K562 (cell line): ENCODE data around the gene ATP1A3. TPM values are rescaled to one million over a fixed set of nuclear protein-coding genes. Genes with fewer than 3 reads are reported as not detected.
A peak's percentile ranks its signal among the peaks of the same experiment; 100 is the strongest.

Source experiments
- BDP1 ChIP-seq: IDR thresholded peaks from 3 replicates; pipeline ENCODE4 v1.6.1; 2011; ENCODE audit not compliant: insufficient read length, insufficient read depth
- CBFA2T3 ChIP-seq: fragments of 450-650 bp; IDR thresholded peaks from 2 replicates; pipeline ENCODE4 v1.6.1; 2017
- CSDE1 ChIP-seq, 2 experiments: fragments of 450-650 bp; IDR thresholded peaks; 2 replicates each; pipeline ENCODE4 v1.6.1; 2016; ENCODE audit warnings: mild to moderate bottlenecking in 1 of 2
- DEAF1 ChIP-seq: fragments of 450-650 bp; formaldehyde crosslinking; IDR thresholded peaks from 2 replicates; pipeline ENCODE4 v1.4.0; 2020; ENCODE audit warnings: mild to moderate bottlenecking, moderate library complexity
- DPF2 ChIP-seq: fragments of 450-650 bp; IDR thresholded peaks from 2 replicates; pipeline ENCODE4 v1.6.1; 2016
- E2F1 ChIP-seq: sonication (generic); formaldehyde crosslinking; IDR thresholded peaks from 2 replicates; pipeline ENCODE4 v1.8.1; 2023; ENCODE audit warnings: mild to moderate bottlenecking, missing genetic modification reagents, moderate library complexity
- ELF4 ChIP-seq: fragments of 450-650 bp; formaldehyde crosslinking; IDR thresholded peaks from 2 replicates; pipeline ENCODE4 v1.4.0; 2022; ENCODE audit warnings: missing genetic modification characterization
- FOS ChIP-seq: IDR thresholded peaks from 3 replicates; pipeline ENCODE4 v1.6.1; 2011; ENCODE audit not compliant: insufficient read length; ENCODE audit errors: extremely low read depth
- FOXK2 ChIP-seq, 2 experiments: fragments of 450-650 bp; IDR thresholded peaks in 1 of 2; conservative IDR thresholded peaks in 1 of 2; 2 replicates each; pipeline ENCODE4 v1.6.1; 2016; ENCODE audit warnings: low read depth in 2 of 2, mild to moderate bottlenecking in 1 of 2
- HIVEP1 ChIP-seq: fragments of 250-450 bp; sonication (Bioruptor Pico); IDR thresholded peaks from 2 replicates; pipeline ENCODE4 v1.4.0; 2020; ENCODE audit warnings: mild to moderate bottlenecking
- JUNB ChIP-seq: fragments of 450-650 bp; formaldehyde crosslinking; conservative IDR thresholded peaks from 2 replicates; pipeline ENCODE4 v1.4.0; 2020; ENCODE audit warnings: mild to moderate bottlenecking
- KLF10 ChIP-seq: fragments of 250-450 bp; sonication (Bioruptor Pico); IDR thresholded peaks from 2 replicates; pipeline ENCODE4 v1.6.1; 2021; ENCODE audit warnings: matching md5 sums
- MAFK ChIP-seq: IDR thresholded peaks from 2 replicates; pipeline ENCODE4 v1.6.1; 2011; ENCODE audit warnings: low read length, improper control_type of control experiment
- MBD2 ChIP-seq: sonication (generic); IDR thresholded peaks from 2 replicates; pipeline ENCODE4 v1.6.1; 2016; ENCODE audit warnings: low read depth, borderline replicate concordance
- OTX1 ChIP-seq: fragments of 450-650 bp; formaldehyde crosslinking; IDR thresholded peaks from 2 replicates; pipeline ENCODE4 v1.4.0; 2022; ENCODE audit warnings: mild to moderate bottlenecking
- SETDB1 ChIP-seq: IDR thresholded peaks from one replicate; pipeline ENCODE4 v1.6.1; 2012; ENCODE audit warnings: low read length, control low read depth, inconsistent platforms
- SMC3 ChIP-seq: conservative IDR thresholded peaks from 2 replicates; pipeline ENCODE4 v1.6.1; 2011; ENCODE audit warnings: low read depth, low read length, improper control_type of control experiment; ENCODE audit not compliant: insufficient read depth
- TAF9B ChIP-seq: fragments of 450-650 bp; IDR thresholded peaks from 2 replicates; pipeline ENCODE4 v1.6.1; 2018; ENCODE audit warnings: mild to moderate bottlenecking; ENCODE audit not compliant: partially characterized antibody
- TEAD1 ChIP-seq, 2 experiments: fragments of 450-650 bp in 1 of 2; sonication (generic) in 1 of 2; formaldehyde crosslinking; IDR thresholded peaks; 2 replicates each; pipeline versions ENCODE4 v1.4.0 to v1.8.0; 2020 to 2022; ENCODE audit warnings: mild to moderate bottlenecking in 2 of 2, missing genetic modification reagents in 1 of 2
- TOE1 ChIP-seq, 2 experiments: fragments of 450-650 bp in 1 of 2; sonication (generic) in 1 of 2; formaldehyde crosslinking in 1 of 2; IDR thresholded peaks; 2 replicates each; pipeline versions ENCODE4 v1.7.1 to v1.8.0; 2016 to 2022; ENCODE audit warnings: borderline replicate concordance in 2 of 2, mild to moderate bottlenecking in 2 of 2, antibody characterized with exemption in 1 of 2, inconsistent platforms in 1 of 2, low read depth in 1 of 2, missing genetic modification reagents in 1 of 2, moderate library complexity in 1 of 2
- ZBTB11 ChIP-seq, 3 experiments: fragments of 200-800 bp in 1 of 3; fragments of 250-450 bp in 1 of 3; fragments of 450-650 bp in 1 of 3; sonication (Bioruptor Pico) in 1 of 3; sonication (Bioruptor generic) in 1 of 3; formaldehyde crosslinking in 1 of 3; IDR thresholded peaks; 2 replicates each; pipeline versions ENCODE4 v1.6.1 to v1.8.0; 2016 to 2022; ENCODE audit warnings: mild to moderate bottlenecking in 2 of 3, missing genetic modification characterization in 2 of 3, missing compliant biosample characterization in 1 of 3, moderate library complexity in 1 of 3
- ZBTB7A ChIP-seq: IDR thresholded peaks from 2 replicates; pipeline ENCODE4 v1.6.1; 2011; ENCODE audit warnings: low read depth, mild to moderate bottlenecking, low read length, moderate library complexity, borderline replicate concordance; ENCODE audit not compliant: control insufficient read depth
- ZKSCAN8 ChIP-seq: fragments of 200-800 bp; sonication (Bioruptor generic); IDR thresholded peaks from 2 replicates; pipeline ENCODE4 v1.6.1; 2016; ENCODE audit warnings: missing genetic modification characterization, missing compliant biosample characterization
- ZSCAN29 ChIP-seq: fragments of 450-650 bp; IDR thresholded peaks from 2 replicates; pipeline ENCODE4 v1.6.1; 2017
- polyA plus RNA-seq, 8 experiments: library from polyadenylated mRNA; depleted of rRNA in 4 of 8; stranded (reverse) in 5 of 8; unstranded in 3 of 8; fragments of >200 nt; fragmentation: Nextera tagmentation in 2 of 8; fragmentation: Illumina TruSeq in 1 of 8; extraction: Ambion mirVana in 2 of 8; extraction: Trizol in 1 of 8; gene quantifications; 2 replicates each; pipeline versions ENCODE4 v1.2.1 to v1.2.3, GENCODE V29; 2011 to 2014; ENCODE audit warnings: inconsistent platforms in 1 of 8, missing spikeins in 1 of 8
- total RNA-seq, 7 experiments: library from RNA; depleted of rRNA in 6 of 7; stranded (reverse); fragments of >200 nt in 6 of 7; fragmentation: Illumina TruSeq in 2 of 7; extraction: Trizol in 2 of 7; gene quantifications; 2 replicates each; pipeline versions ENCODE4 v1.2.1 to v1.2.3, GENCODE V29; 2011 to 2021; ENCODE audit warnings: low replicate concordance in 1 of 7

ATP1A3 gene
- total and polyA plus RNA-seq, 9 of the 15 experiments (the other 6 are each of a cell fraction or from before 2014, with no cell fraction given): 0.03 to 1.0 (median 0.17) TPM; not detected in 3

GRCh38 chr19:41958367-41959055 is 35.5 kb downstream of the ATP1A3 start (continued):
- TF ChIP-seq E2F1 (CRISPR knock-in tag): no peak
- no peak for TF ChIP-seq ZKSCAN8 (CRISPR knock-in tag)
- TF ChIP-seq CSDE1 (IDR thresholded peaks at IDR 0.05): no peak
- no peak for TF ChIP-seq JUNB (CRISPR knock-in tag)
- TF ChIP-seq SETDB1: no peak
- no peak for TF ChIP-seq DEAF1 (CRISPR knock-in tag)
- no peak for TF ChIP-seq KLF10 (CRISPR knock-in tag)
- no peak for TF ChIP-seq ZSCAN29
- TF ChIP-seq SMC3: no peak
- TF ChIP-seq DPF2: no peak
- TF ChIP-seq ZBTB11 (CRISPR knock-in tag; IDR thresholded peaks at IDR 0.05): no peak
- TF ChIP-seq TEAD1 (CRISPR knock-in tag; IDR thresholded peaks at IDR 0.05): 0 out of 4 replicates have a peak, but pooled peaks of 1 of the 2 experiments have one; percentile 58
- TF ChIP-seq MBD2: no peak
- no peak for TF ChIP-seq BDP1
- TF ChIP-seq FOS: no peak
- no peak for TF ChIP-seq MAFK
- TF ChIP-seq CBFA2T3: no peak
- TF ChIP-seq TOE1 (IDR thresholded peaks at IDR 0.05; ENCODE audit: borderline replicate concordance): 0 out of 2 replicates have a peak, but pooled peaks have one; percentile 12
- TF ChIP-seq TOE1 (CRISPR knock-in tag; IDR thresholded peaks at IDR 0.05; ENCODE audit: borderline replicate concordance, low read depth): no peak
- no peak for TF ChIP-seq OTX1 (CRISPR knock-in tag)
- no peak for TF ChIP-seq FOXK2 (conservative IDR thresholded peaks at IDR 0.05 in 1 of 2, IDR thresholded peaks at IDR 0.05 in 1 of 2; ENCODE audit: low read depth in 2 of 2)
- TF ChIP-seq ZBTB7A: peak; percentile 56; the same call in 1 of the 2 replicates
- TF ChIP-seq TAF9B: no peak
- no peak for TF ChIP-seq HIVEP1 (CRISPR knock-in tag)
- no peak for TF ChIP-seq ELF4 (CRISPR knock-in tag)
